HL-60 (cell line): ENCODE data around the gene PLCB1.

Experiments
- DNase-seq, 2 experiments: peaks; one replicate each; pipeline ENCODE4 v3.0.0-alpha.2; 2010 to 2020; ENCODE audit warnings: low read depth in 1 of 2, low spot score in 1 of 2
- H3K27ac ChIP-seq: fragments of 250-450 bp; sonication (Bioruptor Pico); replicated peaks from 2 replicates; pipeline ENCODE4 v1.5.1; 2020; ENCODE audit warnings: mild to moderate bottlenecking, moderate library complexity
- H3K27me3 ChIP-seq: fragments of 250-450 bp; sonication (Bioruptor Pico); 2 replicates; pipeline ENCODE4 v1.5.1; 2021; ENCODE audit warnings: mild to moderate bottlenecking, moderate library complexity; ENCODE audit not compliant: insufficient read depth, poor library complexity, severe bottlenecking
- H3K4me3 ChIP-seq: replicated peaks from 2 replicates; pipeline ENCODE4 v1.5.1; 2011; ENCODE audit warnings: mild to moderate bottlenecking, control low read depth, low read length; ENCODE audit not compliant: insufficient read depth
- GABPA ChIP-seq: IDR thresholded peaks from 2 replicates; pipeline ENCODE4 v1.6.1; 2012; ENCODE audit warnings: low read depth
- POLR2AphosphoS5 ChIP-seq: IDR thresholded peaks from 2 replicates; pipeline ENCODE4 v1.6.1; 2012; ENCODE audit warnings: low read depth
- SPI1 ChIP-seq: IDR thresholded peaks from 2 replicates; pipeline ENCODE4 v1.6.1; 2012; ENCODE audit warnings: low read depth, mild to moderate bottlenecking, borderline replicate concordance
- TF ChIP-seq, protein P1 (sequence below): IDR thresholded peaks from one replicate; pipeline ENCODE4 v1.5.1; 2011; ENCODE audit warnings: low read length, control low read depth, inconsistent platforms; ENCODE audit not compliant: insufficient read depth
- TF ChIP-seq, protein P2 (sequence below): IDR thresholded peaks from 2 replicates; pipeline ENCODE4 v1.6.1; 2012; ENCODE audit warnings: low read depth; ENCODE audit not compliant: insufficient replicate concordance

The PLCB1 gene

GRCh38 chr20:8271727-8272126 is 139.7 kb downstream of the PLCB1 start:
- Histone ChIP-seq H3K4me3 (no peak overlapping the region), H3K27me3 (no peaks in the 10 kb centered on the region), H3K27ac (no peak overlapping the region)
- TF ChIP-seq GABPA (no peak), SPI1 (peak; percentile 98)
- DNase-seq: no peak

DNA sequence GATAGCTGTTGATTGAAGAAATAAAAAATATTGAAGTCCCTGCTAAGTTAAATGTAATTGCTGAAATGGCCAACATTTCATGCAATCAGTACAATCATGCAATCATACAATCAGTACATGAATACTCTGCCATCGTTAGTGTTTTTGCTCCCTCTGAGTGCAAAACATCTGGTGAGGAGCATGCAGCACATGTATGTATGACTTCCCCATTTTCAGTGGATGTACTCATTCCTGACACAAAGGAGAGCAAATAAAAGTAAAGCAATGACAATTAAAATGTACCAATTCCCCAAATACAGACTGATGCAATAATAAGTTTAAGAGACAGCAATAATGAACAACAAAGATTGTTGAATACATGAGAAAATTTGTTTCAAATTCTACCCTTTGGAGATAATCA is 140.7 kb downstream of the PLCB1 start:
- H3K27ac ChIP-seq: no peak overlapping the region
- DNase-seq: peak in 1 of 2 experiments; percentile 29
- no peaks in the 10 kb centered on the region for H3K27me3 ChIP-seq
- no peak overlapping the region for H3K4me3 ChIP-seq
- TF ChIP-seq SPI1: peak; percentile 94
- TF ChIP-seq POLR2AphosphoS5: no peak
- TF ChIP-seq, protein P1, sequence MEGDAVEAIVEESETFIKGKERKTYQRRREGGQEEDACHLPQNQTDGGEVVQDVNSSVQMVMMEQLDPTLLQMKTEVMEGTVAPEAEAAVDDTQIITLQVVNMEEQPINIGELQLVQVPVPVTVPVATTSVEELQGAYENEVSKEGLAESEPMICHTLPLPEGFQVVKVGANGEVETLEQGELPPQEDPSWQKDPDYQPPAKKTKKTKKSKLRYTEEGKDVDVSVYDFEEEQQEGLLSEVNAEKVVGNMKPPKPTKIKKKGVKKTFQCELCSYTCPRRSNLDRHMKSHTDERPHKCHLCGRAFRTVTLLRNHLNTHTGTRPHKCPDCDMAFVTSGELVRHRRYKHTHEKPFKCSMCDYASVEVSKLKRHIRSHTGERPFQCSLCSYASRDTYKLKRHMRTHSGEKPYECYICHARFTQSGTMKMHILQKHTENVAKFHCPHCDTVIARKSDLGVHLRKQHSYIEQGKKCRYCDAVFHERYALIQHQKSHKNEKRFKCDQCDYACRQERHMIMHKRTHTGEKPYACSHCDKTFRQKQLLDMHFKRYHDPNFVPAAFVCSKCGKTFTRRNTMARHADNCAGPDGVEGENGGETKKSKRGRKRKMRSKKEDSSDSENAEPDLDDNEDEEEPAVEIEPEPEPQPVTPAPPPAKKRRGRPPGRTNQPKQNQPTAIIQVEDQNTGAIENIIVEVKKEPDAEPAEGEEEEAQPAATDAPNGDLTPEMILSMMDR: no peak
- TF ChIP-seq, protein P2, sequence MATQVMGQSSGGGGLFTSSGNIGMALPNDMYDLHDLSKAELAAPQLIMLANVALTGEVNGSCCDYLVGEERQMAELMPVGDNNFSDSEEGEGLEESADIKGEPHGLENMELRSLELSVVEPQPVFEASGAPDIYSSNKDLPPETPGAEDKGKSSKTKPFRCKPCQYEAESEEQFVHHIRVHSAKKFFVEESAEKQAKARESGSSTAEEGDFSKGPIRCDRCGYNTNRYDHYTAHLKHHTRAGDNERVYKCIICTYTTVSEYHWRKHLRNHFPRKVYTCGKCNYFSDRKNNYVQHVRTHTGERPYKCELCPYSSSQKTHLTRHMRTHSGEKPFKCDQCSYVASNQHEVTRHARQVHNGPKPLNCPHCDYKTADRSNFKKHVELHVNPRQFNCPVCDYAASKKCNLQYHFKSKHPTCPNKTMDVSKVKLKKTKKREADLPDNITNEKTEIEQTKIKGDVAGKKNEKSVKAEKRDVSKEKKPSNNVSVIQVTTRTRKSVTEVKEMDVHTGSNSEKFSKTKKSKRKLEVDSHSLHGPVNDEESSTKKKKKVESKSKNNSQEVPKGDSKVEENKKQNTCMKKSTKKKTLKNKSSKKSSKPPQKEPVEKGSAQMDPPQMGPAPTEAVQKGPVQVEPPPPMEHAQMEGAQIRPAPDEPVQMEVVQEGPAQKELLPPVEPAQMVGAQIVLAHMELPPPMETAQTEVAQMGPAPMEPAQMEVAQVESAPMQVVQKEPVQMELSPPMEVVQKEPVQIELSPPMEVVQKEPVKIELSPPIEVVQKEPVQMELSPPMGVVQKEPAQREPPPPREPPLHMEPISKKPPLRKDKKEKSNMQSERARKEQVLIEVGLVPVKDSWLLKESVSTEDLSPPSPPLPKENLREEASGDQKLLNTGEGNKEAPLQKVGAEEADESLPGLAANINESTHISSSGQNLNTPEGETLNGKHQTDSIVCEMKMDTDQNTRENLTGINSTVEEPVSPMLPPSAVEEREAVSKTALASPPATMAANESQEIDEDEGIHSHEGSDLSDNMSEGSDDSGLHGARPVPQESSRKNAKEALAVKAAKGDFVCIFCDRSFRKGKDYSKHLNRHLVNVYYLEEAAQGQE: no peak
- no peak for TF ChIP-seq GABPA

DNA sequence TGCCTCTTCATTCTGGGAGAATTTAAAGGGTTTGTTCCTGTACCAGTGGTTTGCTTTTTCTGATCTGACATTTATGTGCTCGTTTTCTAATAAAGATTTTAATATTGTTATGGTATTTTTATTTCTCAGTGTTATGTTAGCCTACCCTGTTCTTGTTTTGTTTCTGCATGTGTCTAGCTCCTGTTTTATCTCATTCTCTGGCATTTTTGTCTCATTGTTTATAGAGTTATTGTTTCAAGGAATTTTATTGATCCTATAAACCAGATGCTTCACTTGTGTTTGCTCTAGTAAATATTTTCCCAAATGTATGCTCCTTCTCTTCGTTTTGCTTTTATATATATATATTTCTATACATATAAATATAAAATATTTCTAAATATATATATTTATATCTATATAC is 152.8 kb downstream of the PLCB1 start:
- H3K27ac ChIP-seq: no peak overlapping the region
- no peak overlapping the region for H3K4me3 ChIP-seq
- TF ChIP-seq, protein P1: no peak
- no peak for TF ChIP-seq POLR2AphosphoS5
- TF ChIP-seq GABPA: no peak
- no peak for TF ChIP-seq SPI1
- TF ChIP-seq, protein P2: no peak
- DNase-seq: no peak
- no peaks in the 10 kb centered on the region for H3K27me3 ChIP-seq

GRCh38 chr20:8287340-8287739 is 155.3 kb downstream of the PLCB1 start:
- no peaks in the 10 kb centered on the region for H3K27me3 ChIP-seq
- TF ChIP-seq GABPA: no peak
- no peak for TF ChIP-seq SPI1
- TF ChIP-seq, protein P2: no peak
- TF ChIP-seq POLR2AphosphoS5: no peak
- TF ChIP-seq, protein P1: no peak
- H3K27ac ChIP-seq: no peak overlapping the region
- DNase-seq: no peak
- no peak overlapping the region for H3K4me3 ChIP-seq
